ENCODE measurements around the gene SLCO3A1.

DNA sequence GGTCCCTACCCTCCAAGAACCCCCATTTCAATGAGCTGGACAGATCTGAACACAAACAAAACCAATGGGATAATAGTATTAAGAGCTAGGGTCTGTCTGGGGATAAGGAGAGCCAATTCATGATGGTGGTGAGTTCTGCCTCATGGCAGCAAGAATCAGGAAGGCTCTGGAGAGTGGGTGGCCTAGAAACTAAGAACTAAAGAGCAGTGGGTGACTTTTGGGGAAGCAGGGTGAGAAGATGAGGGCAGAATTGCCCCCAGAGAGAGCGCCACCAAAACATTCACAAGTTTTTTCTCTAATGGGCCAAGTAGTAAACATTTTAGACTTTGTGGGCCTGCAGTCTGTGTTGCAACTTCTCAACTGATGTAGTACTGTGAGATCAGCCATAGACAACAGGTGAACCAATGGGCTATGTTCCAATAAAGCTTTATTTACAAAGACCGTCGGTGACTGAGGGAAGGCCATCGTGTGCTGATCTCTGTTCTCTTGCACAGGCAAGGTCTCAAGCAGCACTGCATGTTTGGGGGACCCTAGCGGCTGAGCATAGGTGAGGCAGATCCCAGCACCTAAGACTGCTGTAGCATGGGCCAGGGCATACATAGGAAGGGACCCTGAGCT lies 314.7 kb downstream of the SLCO3A1 start:
- TF ChIP-seq, protein P1, sequence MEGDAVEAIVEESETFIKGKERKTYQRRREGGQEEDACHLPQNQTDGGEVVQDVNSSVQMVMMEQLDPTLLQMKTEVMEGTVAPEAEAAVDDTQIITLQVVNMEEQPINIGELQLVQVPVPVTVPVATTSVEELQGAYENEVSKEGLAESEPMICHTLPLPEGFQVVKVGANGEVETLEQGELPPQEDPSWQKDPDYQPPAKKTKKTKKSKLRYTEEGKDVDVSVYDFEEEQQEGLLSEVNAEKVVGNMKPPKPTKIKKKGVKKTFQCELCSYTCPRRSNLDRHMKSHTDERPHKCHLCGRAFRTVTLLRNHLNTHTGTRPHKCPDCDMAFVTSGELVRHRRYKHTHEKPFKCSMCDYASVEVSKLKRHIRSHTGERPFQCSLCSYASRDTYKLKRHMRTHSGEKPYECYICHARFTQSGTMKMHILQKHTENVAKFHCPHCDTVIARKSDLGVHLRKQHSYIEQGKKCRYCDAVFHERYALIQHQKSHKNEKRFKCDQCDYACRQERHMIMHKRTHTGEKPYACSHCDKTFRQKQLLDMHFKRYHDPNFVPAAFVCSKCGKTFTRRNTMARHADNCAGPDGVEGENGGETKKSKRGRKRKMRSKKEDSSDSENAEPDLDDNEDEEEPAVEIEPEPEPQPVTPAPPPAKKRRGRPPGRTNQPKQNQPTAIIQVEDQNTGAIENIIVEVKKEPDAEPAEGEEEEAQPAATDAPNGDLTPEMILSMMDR (IDR thresholded peaks at IDR 0.05) = no peak
- TF ChIP-seq POLR2A (IDR thresholded peaks at IDR 0.05) = no peak
